ENCODE data around the gene OR4S2.

OR4S2 gene, protein sequence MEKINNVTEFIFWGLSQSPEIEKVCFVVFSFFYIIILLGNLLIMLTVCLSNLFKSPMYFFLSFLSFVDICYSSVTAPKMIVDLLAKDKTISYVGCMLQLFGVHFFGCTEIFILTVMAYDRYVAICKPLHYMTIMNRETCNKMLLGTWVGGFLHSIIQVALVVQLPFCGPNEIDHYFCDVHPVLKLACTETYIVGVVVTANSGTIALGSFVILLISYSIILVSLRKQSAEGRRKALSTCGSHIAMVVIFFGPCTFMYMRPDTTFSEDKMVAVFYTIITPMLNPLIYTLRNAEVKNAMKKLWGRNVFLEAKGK

DNA sequence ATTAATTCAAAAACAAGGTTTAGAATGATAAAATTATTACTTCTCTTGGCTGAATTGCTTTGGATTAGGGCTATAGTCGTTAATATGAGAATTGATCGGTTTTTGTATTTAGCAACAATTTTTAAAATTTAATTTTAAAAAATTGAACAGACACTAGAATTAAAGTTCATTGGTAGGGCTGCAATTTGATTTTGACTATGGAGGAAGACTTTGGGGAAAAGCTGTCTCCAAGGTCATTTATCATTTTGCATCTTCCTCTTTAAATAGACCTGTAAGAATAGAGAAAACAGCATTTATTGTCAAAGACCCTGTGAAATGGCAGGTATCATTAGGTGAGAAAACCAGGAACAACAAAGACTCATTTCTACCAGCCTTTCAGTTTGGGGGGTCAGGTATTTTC, at the start of gene OR4S2:
OR4S2 (plus strand) TSS at position 301 of the 400 bp plus-strand sequence. CDS start 2,577 bp downstream, outside the sequence.
- Histone ChIP-seq H3K9me3 (ENCODE audit: control insufficient read depth, insufficient read depth, low read length) (no peaks in the 10 kb centered on the region), H3K36me3 (ENCODE audit: insufficient read depth, low read length) (no peaks in the 10 kb centered on the region), H3K9ac (ENCODE audit: low read depth, low read length) (no peak within 1 kb of the TSS), H3K4me1 (ENCODE audit: insufficient read depth, low read length) (no peaks in the 10 kb centered on the region)

DNA sequence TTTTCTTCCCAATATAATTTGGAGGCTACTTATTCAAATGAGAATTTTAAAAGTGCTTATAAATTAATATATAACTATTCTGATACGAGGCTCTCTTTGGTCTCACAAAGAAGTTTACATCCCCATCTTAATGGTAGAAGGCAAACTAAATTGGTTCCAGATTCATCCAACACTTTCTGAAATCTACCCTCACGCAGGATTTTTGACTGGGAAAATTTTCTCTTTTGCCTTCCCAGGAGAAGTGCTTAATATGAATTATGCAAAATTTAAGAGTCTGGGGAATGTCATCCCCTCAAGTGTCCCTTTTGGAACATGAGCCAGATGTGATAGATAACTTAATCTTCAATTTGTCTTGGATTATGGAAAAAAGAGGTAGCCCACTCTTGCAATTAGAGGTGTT, 40.6 kb upstream of the OR4S2 start, which contains the start of gene OR4C11:
OR4C11 (minus strand) TSS at position 101 of the 400 bp plus-strand sequence. CDS start 3,272 bp downstream, outside the sequence.
- Histone ChIP-seq H3K9me3 (ENCODE audit: control insufficient read depth, insufficient read depth, low read length) (no peaks in the 10 kb centered on the region), H3K9ac (ENCODE audit: low read depth, low read length) (no peak within 1 kb of the TSS), H3K36me3 (ENCODE audit: insufficient read depth, low read length) (no peaks in the 10 kb centered on the region), H3K4me1 (ENCODE audit: insufficient read depth, low read length) (no peaks in the 10 kb centered on the region)

DNA sequence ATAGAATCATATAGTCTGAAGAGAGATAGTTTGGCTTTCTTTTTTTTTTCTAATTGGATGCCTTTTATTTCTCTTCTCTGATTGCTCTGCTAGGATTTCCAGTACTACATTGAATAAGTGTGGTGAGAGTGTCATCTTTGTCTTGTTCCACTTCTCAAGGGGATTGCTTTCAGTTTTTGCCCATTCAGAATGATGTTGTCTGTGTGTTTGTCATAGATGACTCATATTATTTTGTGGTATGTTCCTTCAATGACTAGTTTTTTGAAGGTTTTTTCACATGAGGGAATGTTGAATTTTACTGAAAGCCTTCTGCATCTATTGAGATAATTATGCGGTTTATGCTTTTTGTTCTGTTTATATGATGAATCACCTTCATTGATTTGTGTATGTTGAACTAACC, 23.6 kb upstream of the OR4S2 start:
- Histone ChIP-seq H3K9ac (ENCODE audit: low read depth, low read length) (no peak overlapping the region), H3K9me3 (ENCODE audit: control insufficient read depth, insufficient read depth, low read length) (no peaks in the 10 kb centered on the region), H3K36me3 (ENCODE audit: insufficient read depth, low read length) (no peaks in the 10 kb centered on the region), H3K4me1 (ENCODE audit: insufficient read depth, low read length) (no peaks in the 10 kb centered on the region)

DNA sequence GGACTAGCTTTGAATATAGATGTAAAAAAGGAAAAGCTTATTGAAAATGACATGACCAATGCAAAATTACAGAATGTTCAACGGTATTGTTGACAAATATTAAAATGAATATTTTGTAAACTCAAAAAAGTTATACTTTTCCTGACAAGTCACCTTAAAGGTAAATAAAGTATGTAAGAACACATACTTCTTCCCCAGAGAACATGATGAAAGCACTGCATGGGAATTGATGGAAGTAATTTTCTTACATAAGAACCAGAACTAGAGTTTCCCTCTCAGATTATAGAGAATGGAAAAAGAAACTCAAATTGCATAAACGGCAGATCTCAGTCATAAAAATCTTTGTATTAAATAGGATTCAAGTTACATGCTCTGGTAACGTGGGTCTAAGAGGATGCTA, 13.3 kb upstream of the OR4S2 start, which contains the start of gene OR4P4:
OR4P4 (plus strand) TSS at position 301 of the 400 bp plus-strand sequence.
- Histone ChIP-seq H3K9ac (ENCODE audit: low read depth, low read length) (no peak within 1 kb of the TSS), H3K9me3 (ENCODE audit: control insufficient read depth, insufficient read depth, low read length) (no peaks in the 10 kb centered on the region), H3K36me3 (ENCODE audit: insufficient read depth, low read length) (no peaks in the 10 kb centered on the region), H3K4me1 (ENCODE audit: insufficient read depth, low read length) (no peaks in the 10 kb centered on the region)

DNA sequence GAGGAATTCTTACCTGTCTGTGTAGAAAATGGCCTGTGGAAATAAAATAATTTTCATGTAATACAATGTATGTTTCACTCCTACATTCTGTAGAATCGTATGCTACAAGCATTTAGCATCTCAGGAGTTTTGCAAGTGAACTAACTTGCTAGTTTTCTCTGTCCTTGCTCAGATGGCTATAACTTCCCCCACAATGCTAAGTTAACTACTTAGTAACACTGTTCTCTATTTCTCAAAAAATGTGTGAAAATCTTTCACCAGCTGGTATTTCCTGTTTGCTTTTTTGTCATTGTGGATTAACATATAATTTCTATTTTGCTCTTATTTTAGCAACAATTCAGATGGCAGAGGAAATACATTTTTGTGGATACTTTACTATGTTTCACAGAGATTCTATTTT, 4.4 kb downstream of the OR4S2 start:
- Histone ChIP-seq H3K4me1 (ENCODE audit: insufficient read depth, low read length) (no peaks in the 10 kb centered on the region), H3K9me3 (ENCODE audit: control insufficient read depth, insufficient read depth, low read length) (no peaks in the 10 kb centered on the region), H3K9ac (ENCODE audit: low read depth, low read length) (no peak overlapping the region), H3K36me3 (ENCODE audit: insufficient read depth, low read length) (no peaks in the 10 kb centered on the region)

DNA sequence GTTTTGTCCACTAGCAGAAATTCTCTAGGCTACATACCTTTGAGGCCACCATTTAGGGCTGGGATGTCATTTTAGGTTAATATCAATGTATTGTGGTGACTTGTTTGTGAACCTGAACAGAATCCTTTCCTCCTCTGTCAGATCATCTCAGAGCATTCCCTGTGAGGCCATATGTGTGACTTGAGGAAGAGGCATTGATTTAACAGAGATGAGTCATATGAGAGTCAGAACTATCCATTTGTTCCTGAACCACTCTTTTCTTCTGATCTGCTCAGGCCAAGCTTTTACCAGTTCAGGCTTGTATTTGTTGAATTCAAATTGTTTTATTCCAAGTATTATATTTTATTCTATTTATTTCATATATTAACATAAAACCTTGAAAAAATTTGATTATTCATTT, 7.0 kb downstream of the OR4S2 start:
- no peaks in the 10 kb centered on the region for H3K36me3 ChIP-seq (ENCODE audit: insufficient read depth, low read length)
- no peak overlapping the region for H3K9ac ChIP-seq (ENCODE audit: low read depth, low read length)
- no peaks in the 10 kb centered on the region for H3K9me3 ChIP-seq (ENCODE audit: control insufficient read depth, insufficient read depth, low read length)
- H3K4me1 ChIP-seq (ENCODE audit: insufficient read depth, low read length) = no peaks in the 10 kb centered on the region

DNA sequence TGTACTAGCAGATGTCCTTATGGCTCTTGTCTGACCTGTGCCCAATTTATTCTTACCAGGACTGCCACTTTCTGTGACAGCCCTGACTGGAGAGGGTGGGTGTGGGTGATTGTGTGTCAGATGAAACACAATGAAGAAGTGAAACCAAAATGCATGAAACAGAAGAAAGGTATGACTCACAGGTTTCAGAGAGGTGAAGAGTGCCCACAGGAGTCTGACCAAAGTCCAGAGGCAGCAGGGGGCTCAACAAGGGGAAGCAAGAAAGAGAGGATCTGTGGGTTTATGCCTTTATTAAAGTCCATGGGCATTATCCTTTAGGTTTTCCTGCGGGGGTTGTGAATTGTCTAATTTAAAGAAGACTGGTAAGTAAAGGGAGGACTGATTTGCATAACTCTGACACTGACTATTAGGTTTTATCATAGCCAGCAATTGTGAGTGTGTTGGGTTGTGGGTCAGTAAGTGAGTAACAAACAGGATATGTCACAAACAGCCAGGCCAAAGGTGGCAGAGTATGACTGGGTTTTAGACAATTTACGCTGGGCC, 10.0 kb downstream of the OR4S2 start:
- no peaks in the 10 kb centered on the region for H3K4me1 ChIP-seq (ENCODE audit: insufficient read depth, low read length)
- H3K9ac ChIP-seq (ENCODE audit: low read depth, low read length) = no peak overlapping the region
- no peaks in the 10 kb centered on the region for H3K9me3 ChIP-seq (ENCODE audit: control insufficient read depth, insufficient read depth, low read length)
- H3K36me3 ChIP-seq (ENCODE audit: insufficient read depth, low read length) = no peaks in the 10 kb centered on the region

DNA sequence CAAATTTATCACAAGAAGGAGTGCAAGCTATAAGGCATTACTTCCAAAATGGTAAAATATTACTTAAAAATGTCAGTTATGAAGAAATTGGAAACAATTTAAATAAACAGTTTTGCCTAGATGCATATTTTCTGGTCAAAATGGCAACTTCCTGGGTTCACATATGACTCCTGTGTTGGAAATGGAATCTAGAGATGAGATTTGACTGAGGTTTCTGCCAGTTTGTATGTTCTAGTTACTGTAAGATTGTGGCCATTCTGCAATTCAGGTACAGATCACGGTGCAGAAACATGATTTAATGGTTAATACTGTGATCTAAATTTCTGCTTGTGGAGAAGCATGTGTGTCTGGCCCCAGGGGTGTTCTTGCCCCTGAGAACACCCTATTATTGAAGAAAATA, 10.5 kb downstream of the OR4S2 start:
- no peak overlapping the region for H3K9ac ChIP-seq (ENCODE audit: low read depth, low read length)
- H3K4me1 ChIP-seq (ENCODE audit: insufficient read depth, low read length) = no peaks in the 10 kb centered on the region
- no peaks in the 10 kb centered on the region for H3K9me3 ChIP-seq (ENCODE audit: control insufficient read depth, insufficient read depth, low read length)
- H3K36me3 ChIP-seq (ENCODE audit: insufficient read depth, low read length) = no peaks in the 10 kb centered on the region

DNA sequence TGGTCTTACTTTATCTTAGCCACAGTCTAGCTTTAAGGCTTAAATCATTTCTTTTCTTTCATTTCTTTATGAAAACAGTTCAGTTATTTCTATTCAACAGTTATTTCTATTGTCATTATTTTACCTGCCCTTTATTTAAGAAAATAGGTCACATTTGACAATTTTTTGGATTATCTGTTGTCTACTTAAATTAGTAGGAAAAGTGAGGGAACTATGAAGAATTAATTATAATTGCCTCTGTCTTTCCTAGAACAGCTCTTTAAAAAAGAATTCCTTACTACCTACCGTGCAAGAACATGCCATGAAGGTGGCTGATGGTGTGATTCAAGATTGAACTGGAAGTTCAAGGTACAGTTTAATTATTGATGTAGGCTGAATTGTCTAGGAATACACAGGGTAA, 13.8 kb downstream of the OR4S2 start, which contains the start of gene OR4C6:
OR4C6 (plus strand) TSS at position 301 of the 400 bp plus-strand sequence. CDS start 2,966 bp downstream, outside the sequence.
- Histone ChIP-seq H3K9me3 (ENCODE audit: control insufficient read depth, insufficient read depth, low read length) (no peaks in the 10 kb centered on the region), H3K9ac (ENCODE audit: low read depth, low read length) (no peak within 1 kb of the TSS), H3K36me3 (ENCODE audit: insufficient read depth, low read length) (no peaks in the 10 kb centered on the region), H3K4me1 (ENCODE audit: insufficient read depth, low read length) (no peaks in the 10 kb centered on the region; the same call in 1 of the 2 replicates)

DNA sequence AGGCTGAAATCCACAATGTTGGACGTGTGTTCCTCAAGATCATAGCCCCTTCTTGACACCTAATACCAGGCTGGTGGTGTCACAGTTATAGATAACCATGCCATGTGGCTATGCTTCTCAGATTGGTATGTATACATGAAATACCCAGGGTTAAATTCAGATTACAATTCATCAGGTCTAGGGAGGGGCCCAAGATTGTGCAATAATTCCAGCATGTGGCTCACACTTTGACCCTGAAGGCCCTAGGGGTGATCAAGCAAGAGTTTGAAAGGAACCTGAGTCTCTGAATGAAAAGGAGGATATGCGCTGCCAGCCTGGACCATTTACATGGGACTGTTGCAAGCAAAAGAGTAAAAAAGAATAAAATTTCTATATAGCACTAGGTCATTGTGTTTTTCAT, 21.2 kb downstream of the OR4S2 start:
- H3K9me3 ChIP-seq (ENCODE audit: control insufficient read depth, insufficient read depth, low read length) = no peaks in the 10 kb centered on the region
- no peaks in the 10 kb centered on the region for H3K4me1 ChIP-seq (ENCODE audit: insufficient read depth, low read length)
- no peaks in the 10 kb centered on the region for H3K36me3 ChIP-seq (ENCODE audit: insufficient read depth, low read length)
- no peak overlapping the region for H3K9ac ChIP-seq (ENCODE audit: low read depth, low read length)

DNA sequence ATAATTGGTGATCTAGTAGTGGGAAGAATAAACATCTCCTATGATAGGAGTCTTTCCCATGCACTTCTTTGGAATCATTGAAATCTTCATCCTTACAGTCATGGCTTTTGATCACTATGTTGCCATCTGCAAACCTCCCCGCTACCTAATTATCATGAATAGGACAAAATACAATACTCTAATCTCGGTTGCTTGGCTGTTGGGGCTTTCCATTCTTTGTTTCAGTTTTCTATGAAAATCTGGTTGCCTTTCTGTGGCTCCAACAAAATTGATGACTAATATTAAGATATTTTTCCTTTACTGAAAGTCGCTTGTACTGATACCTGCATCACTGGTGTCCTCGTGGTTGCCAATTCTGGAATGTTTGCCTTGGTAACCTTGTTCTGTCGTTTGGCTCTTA, 25.7 kb downstream of the OR4S2 start:
- H3K4me1 ChIP-seq (ENCODE audit: insufficient read depth, low read length) = no peaks in the 10 kb centered on the region
- no peaks in the 10 kb centered on the region for H3K36me3 ChIP-seq (ENCODE audit: insufficient read depth, low read length)
- no peaks in the 10 kb centered on the region for H3K9me3 ChIP-seq (ENCODE audit: control insufficient read depth, insufficient read depth, low read length)
- H3K9ac ChIP-seq (ENCODE audit: low read depth, low read length) = no peak overlapping the region

DNA sequence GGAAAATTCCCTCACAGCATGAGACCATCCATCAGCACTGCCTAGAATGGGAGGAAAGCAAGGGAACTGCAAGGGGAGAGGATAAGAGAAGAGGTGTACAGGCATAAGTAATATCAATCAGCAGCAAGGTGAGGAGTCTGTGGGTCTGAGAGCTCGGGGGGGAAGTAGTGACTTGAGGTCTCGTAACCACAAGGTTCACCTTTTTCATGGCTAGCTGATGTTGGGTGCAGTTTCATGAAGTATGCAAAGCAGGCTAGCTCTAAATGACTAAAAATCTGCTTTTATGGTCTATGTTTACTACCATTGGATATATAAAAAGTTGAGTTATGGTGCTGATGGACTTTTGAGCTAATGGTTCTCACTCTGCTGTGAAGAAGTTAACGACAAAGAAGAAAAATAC, 49.7 kb downstream of the OR4S2 start:
- H3K9ac ChIP-seq (ENCODE audit: low read depth, low read length) = no peak overlapping the region
- no peaks in the 10 kb centered on the region for H3K36me3 ChIP-seq (ENCODE audit: insufficient read depth, low read length)
- no peaks in the 10 kb centered on the region for H3K9me3 ChIP-seq (ENCODE audit: control insufficient read depth, insufficient read depth, low read length)
- no peaks in the 10 kb centered on the region for H3K4me1 ChIP-seq (ENCODE audit: insufficient read depth, low read length)

DNA sequence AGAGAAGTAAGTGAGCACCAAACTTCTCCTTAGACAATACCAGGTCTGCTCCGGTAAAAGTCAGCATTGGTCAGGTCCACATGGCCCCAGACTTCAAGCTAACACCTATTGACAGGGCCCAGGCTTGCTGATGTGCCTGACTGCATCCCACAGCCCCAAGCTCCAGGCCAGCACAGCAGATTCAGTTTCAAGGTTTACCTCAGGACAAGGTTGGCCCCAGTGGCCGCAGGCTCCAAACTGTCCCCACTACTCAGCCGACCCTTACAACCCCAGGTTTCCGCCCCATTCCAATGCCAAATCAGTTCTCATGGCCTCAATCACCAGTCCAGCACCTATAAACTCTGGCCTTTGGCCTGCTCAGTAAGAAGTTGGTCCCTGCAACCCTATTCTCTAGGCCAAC, 53.3 kb downstream of the OR4S2 start:
- H3K9me3 ChIP-seq (ENCODE audit: control insufficient read depth, insufficient read depth, low read length) = no peaks in the 10 kb centered on the region
- no peak overlapping the region for H3K9ac ChIP-seq (ENCODE audit: low read depth, low read length)
- no peaks in the 10 kb centered on the region for H3K4me1 ChIP-seq (ENCODE audit: insufficient read depth, low read length)
- H3K36me3 ChIP-seq (ENCODE audit: insufficient read depth, low read length) = no peaks in the 10 kb centered on the region

Measured in ES-I3 (cell line).